Ectodermal cell (in vitro differentiated cells): Measurements from ENCODE around the gene SUCLG2.

Source experiments
- H3K27ac ChIP-seq: 2 replicates; pipeline ENCODE4 v1.7.0; 2013; ENCODE audit warnings: mild to moderate bottlenecking, low read depth, low read length; ENCODE audit not compliant: insufficient read depth, poor library complexity, severe bottlenecking
- H3K27me3 ChIP-seq: 2 replicates; pipeline ENCODE4 v1.7.0; 2013; ENCODE audit warnings: mild to moderate bottlenecking, low read length; ENCODE audit not compliant: insufficient read depth, control insufficient read depth, poor library complexity, severe bottlenecking
- H3K36me3 ChIP-seq: one replicate; pipeline ENCODE4 v1.7.0; 2013; ENCODE audit warnings: low read length; ENCODE audit not compliant: control insufficient read depth, insufficient read depth
- H3K4me1 ChIP-seq: one replicate; pipeline ENCODE4 v1.7.0; 2013; ENCODE audit warnings: low read length; ENCODE audit not compliant: control insufficient read depth, insufficient read depth
- H3K4me3 ChIP-seq: 2 replicates; pipeline ENCODE4 v1.7.0; 2013; ENCODE audit warnings: low read depth, low read length, control low read depth; ENCODE audit not compliant: insufficient read depth
- H3K9me3 ChIP-seq: 2 replicates; pipeline ENCODE4 v1.7.0; 2013; ENCODE audit warnings: mild to moderate bottlenecking, low read length, moderate library complexity; ENCODE audit not compliant: control insufficient read depth
- WGBS, 2 experiments: methylation state at CpG; one replicate each; pipeline ENCODE4 v1.1.7; 2013; ENCODE audit warnings: missing lambda C conversion rate in 2 of 2; 5-methylcytosine and 5-hydroxymethylcytosine counted together

Gene SUCLG2

GRCh38 chr3:67507584-67507983, 146.8 kb downstream of the SUCLG2 start:
- Histone ChIP-seq H3K36me3 (no peaks in the 10 kb centered on the region), H3K4me1 (no peaks in the 10 kb centered on the region), H3K4me3 (no peak overlapping the region), H3K9me3 (no peaks in the 10 kb centered on the region), H3K27ac (no peak overlapping the region), H3K27me3 (no peaks in the 10 kb centered on the region)
- 89 to 91% methylated on average over 4 of the region's 4 CpGs for WGBS, 2 experiments

- no peak overlapping the region for H3K4me3 ChIP-seq
- no peaks in the 10 kb centered on the region for H3K36me3 ChIP-seq
- H3K9me3 ChIP-seq, result no peaks in the 10 kb centered on the region
- no peak overlapping the region for H3K27ac ChIP-seq
- WGBS, 2 experiments, result 91 to 94% methylated on average over 2 of the region's 2 CpGs
- no peaks in the 10 kb centered on the region for H3K27me3 ChIP-seq
- no peaks in the 10 kb centered on the region for H3K4me1 ChIP-seq
Measured at GRCh38 chr3:67500709-67501108, 153.7 kb downstream of the SUCLG2 start.

GRCh38 chr3:67497746-67498145, 156.7 kb downstream of the SUCLG2 start:
- no peaks in the 10 kb centered on the region for H3K36me3 ChIP-seq
- H3K9me3 ChIP-seq, result no peaks in the 10 kb centered on the region
- H3K27me3 ChIP-seq, result no peaks in the 10 kb centered on the region
- no peak overlapping the region for H3K4me3 ChIP-seq
- no peak overlapping the region for H3K27ac ChIP-seq
- H3K4me1 ChIP-seq, result no peaks in the 10 kb centered on the region

GRCh38 chr3:67495751-67496150, 158.7 kb downstream of the SUCLG2 start:
- Histone ChIP-seq H3K27me3 (no peaks in the 10 kb centered on the region), H3K27ac (no peak overlapping the region), H3K4me3 (no peak overlapping the region), H3K36me3 (no peaks in the 10 kb centered on the region), H3K4me1 (no peaks in the 10 kb centered on the region), H3K9me3 (no peaks in the 10 kb centered on the region)
- 91 to 96% methylated on average over 1 of the region's 1 CpG for WGBS, 2 experiments

- H3K9me3 ChIP-seq, result no peaks in the 10 kb centered on the region
- H3K27ac ChIP-seq, result no peak overlapping the region
- no peaks in the 10 kb centered on the region for H3K36me3 ChIP-seq
- H3K4me3 ChIP-seq, result no peak overlapping the region
- no peaks in the 10 kb centered on the region for H3K27me3 ChIP-seq
- 93 to 95% methylated on average over 3 of the region's 3 CpGs for WGBS, 2 experiments
- no peaks in the 10 kb centered on the region for H3K4me1 ChIP-seq
Measured at GRCh38 chr3:67493808-67494207, 160.6 kb downstream of the SUCLG2 start.

- no peak overlapping the region for H3K27ac ChIP-seq
- 78 to 88% methylated on average over 1 of the region's 1 CpG for WGBS, 2 experiments
- no peaks in the 10 kb centered on the region for H3K9me3 ChIP-seq
- H3K4me1 ChIP-seq, result no peaks in the 10 kb centered on the region
- no peaks in the 10 kb centered on the region for H3K27me3 ChIP-seq
- H3K4me3 ChIP-seq, result no peak overlapping the region
- H3K36me3 ChIP-seq, result no peaks in the 10 kb centered on the region
Measured at GRCh38 chr3:67490658-67491057, 163.8 kb downstream of the SUCLG2 start.

GRCh38 chr3:67489816-67490215, 164.6 kb downstream of the SUCLG2 start:
- H3K27me3 ChIP-seq, result no peaks in the 10 kb centered on the region
- H3K9me3 ChIP-seq, result no peaks in the 10 kb centered on the region
- no peak overlapping the region for H3K27ac ChIP-seq
- 90 to 93% methylated on average over 3 of the region's 4 CpGs for WGBS, 2 experiments
- no peaks in the 10 kb centered on the region for H3K36me3 ChIP-seq
- H3K4me1 ChIP-seq, result no peaks in the 10 kb centered on the region
- no peak overlapping the region for H3K4me3 ChIP-seq

GRCh38 chr3:67487564-67488114, 166.8 kb downstream of the SUCLG2 start:
- no CpG with 5 or more reads among the region's 1 CpG for WGBS, 2 experiments
- Histone ChIP-seq H3K27me3 (no peaks in the 10 kb centered on the region), H3K4me1 (no peaks in the 10 kb centered on the region), H3K4me3 (no peak overlapping the region), H3K9me3 (no peaks in the 10 kb centered on the region), H3K27ac (no peak overlapping the region), H3K36me3 (no peaks in the 10 kb centered on the region)

GRCh38 chr3:67486883-67487282, 167.5 kb downstream of the SUCLG2 start:
- 100% methylated on average over 1 of the region's 1 CpG; no CpG with 5 or more reads in 1 of the 2 experiments for WGBS, 2 experiments

GRCh38 chr3:67484085-67484484, 170.3 kb downstream of the SUCLG2 start:
- Histone ChIP-seq H3K27me3 (no peaks in the 10 kb centered on the region), H3K36me3 (no peaks in the 10 kb centered on the region), H3K9me3 (no peaks in the 10 kb centered on the region), H3K27ac (no peak overlapping the region), H3K4me1 (no peaks in the 10 kb centered on the region), H3K4me3 (no peak overlapping the region)
- 96 to 98% methylated on average over 3 of the region's 3 CpGs for WGBS, 2 experiments

More at GRCh38 chr3:67486883-67487282, 167.5 kb downstream of the SUCLG2 start:
- Histone ChIP-seq H3K36me3 (no peaks in the 10 kb centered on the region), H3K27me3 (no peaks in the 10 kb centered on the region), H3K27ac (no peak overlapping the region), H3K4me1 (no peaks in the 10 kb centered on the region), H3K9me3 (no peaks in the 10 kb centered on the region), H3K4me3 (no peak overlapping the region)

- Histone ChIP-seq H3K27me3 (no peaks in the 10 kb centered on the region), H3K27ac (no peak overlapping the region), H3K4me3 (no peak overlapping the region), H3K4me1 (no peaks in the 10 kb centered on the region), H3K9me3 (no peaks in the 10 kb centered on the region), H3K36me3 (no peaks in the 10 kb centered on the region)
- WGBS, 2 experiments, result 95% methylated on average over 4 of the region's 4 CpGs
Measured at GRCh38 chr3:67481126-67481525, 173.3 kb downstream of the SUCLG2 start.
